Measurements from ENCODE around the gene ZNF419.

- TF ChIP-seq, protein P1, sequence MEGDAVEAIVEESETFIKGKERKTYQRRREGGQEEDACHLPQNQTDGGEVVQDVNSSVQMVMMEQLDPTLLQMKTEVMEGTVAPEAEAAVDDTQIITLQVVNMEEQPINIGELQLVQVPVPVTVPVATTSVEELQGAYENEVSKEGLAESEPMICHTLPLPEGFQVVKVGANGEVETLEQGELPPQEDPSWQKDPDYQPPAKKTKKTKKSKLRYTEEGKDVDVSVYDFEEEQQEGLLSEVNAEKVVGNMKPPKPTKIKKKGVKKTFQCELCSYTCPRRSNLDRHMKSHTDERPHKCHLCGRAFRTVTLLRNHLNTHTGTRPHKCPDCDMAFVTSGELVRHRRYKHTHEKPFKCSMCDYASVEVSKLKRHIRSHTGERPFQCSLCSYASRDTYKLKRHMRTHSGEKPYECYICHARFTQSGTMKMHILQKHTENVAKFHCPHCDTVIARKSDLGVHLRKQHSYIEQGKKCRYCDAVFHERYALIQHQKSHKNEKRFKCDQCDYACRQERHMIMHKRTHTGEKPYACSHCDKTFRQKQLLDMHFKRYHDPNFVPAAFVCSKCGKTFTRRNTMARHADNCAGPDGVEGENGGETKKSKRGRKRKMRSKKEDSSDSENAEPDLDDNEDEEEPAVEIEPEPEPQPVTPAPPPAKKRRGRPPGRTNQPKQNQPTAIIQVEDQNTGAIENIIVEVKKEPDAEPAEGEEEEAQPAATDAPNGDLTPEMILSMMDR (optimal IDR thresholded peaks at IDR 0.05 in 1 of 3, IDR thresholded peaks at IDR 0.05 in 1 of 3, conservative IDR thresholded peaks at IDR 0.05 in 1 of 3; ENCODE audit: extremely low read depth in 1 of 3, insufficient read depth in 2 of 3, low read length in 3 of 3) = no peak
- TF ChIP-seq EZH2 (IDR thresholded peaks at IDR 0.05; ENCODE audit: low read length) = no peak
These were observed 50.5 kb downstream of the ZNF419 start for GRCh38 chr19:57537953-57538547.

Measured in keratinocyte (primary cell).